PC-9 (cell line): ENCODE results near the gene ITGA8. TPM values are rescaled to one million over a fixed set of nuclear protein-coding genes. Genes with fewer than 3 reads are reported as not detected.

Experiments used
- BruUV-seq: library from RNA; stranded (reverse); fragments of 400-500 nt; replicated peaks from 2 replicates; lab custom pipeline; 2021; lab: Mats Ljungman, UMichigan
- CTCF ChIA-PET: fragments of 300-600 bp; sonication (Branson Sonifier 250); formaldehyde crosslinking; loops from one replicate; lab custom pipeline; 2022; ENCODE audit warnings: antibody characterized with exemption; lab: Charles Lee
- POLR2A ChIA-PET: fragments of 300-600 bp; sonication (Branson Sonifier 250); formaldehyde crosslinking; loops from one replicate; lab custom pipeline; 2022; ENCODE audit warnings: antibody characterized with exemption; ENCODE audit not compliant: unreplicated experiment; lab: Charles Lee
- DNase-seq, 2 experiments: peaks; one replicate each; pipeline versions ENCODE4 v3.0.0 to v3.0.0-alpha.2; 2015 to 2022; ENCODE audit warnings: mixed read lengths in 1 of 2
- H2AFZ ChIP-seq: fragments of 200-600 bp; sonication (generic); 2 replicates; pipeline ENCODE4 v1.8.1; 2017; ENCODE audit warnings: antibody characterized with exemption
- H3F3A ChIP-seq: fragments of 200-600 bp; sonication (generic); 2 replicates; pipeline ENCODE4 v1.8.1; 2017; ENCODE audit warnings: antibody characterized with exemption, mild to moderate bottlenecking, low read depth; ENCODE audit not compliant: insufficient read depth
- H3K27ac ChIP-seq: fragments of 200-600 bp; sonication (generic); 2 replicates; pipeline ENCODE4 v1.6.1; 2016; ENCODE audit warnings: mixed run types
- H3K27me3 ChIP-seq: fragments of 200-600 bp; sonication (generic); 2 replicates; pipeline ENCODE4 v1.6.1; 2016; ENCODE audit warnings: low read depth, mixed run types; ENCODE audit not compliant: insufficient read depth
- H3K36me3 ChIP-seq: fragments of 200-600 bp; sonication (generic); 2 replicates; pipeline ENCODE4 v1.6.1; 2016; ENCODE audit warnings: low read depth, mixed run types
- H3K4me1 ChIP-seq: fragments of 200-600 bp; sonication (generic); replicated peaks from 2 replicates; pipeline ENCODE4 v1.6.1; 2016; ENCODE audit warnings: mixed run types; ENCODE audit not compliant: insufficient read depth
- H3K4me2 ChIP-seq: fragments of 200-600 bp; sonication (generic); 2 replicates; pipeline ENCODE4 v1.6.1; 2017; ENCODE audit warnings: mixed run types
- H3K4me3 ChIP-seq: fragments of 200-600 bp; sonication (generic); 2 replicates; pipeline ENCODE4 v1.6.1; 2016; ENCODE audit warnings: mixed run types
- H3K79me2 ChIP-seq: fragments of 200-600 bp; sonication (generic); 2 replicates; pipeline ENCODE4 v1.6.1; 2017; ENCODE audit warnings: low read depth, mixed run types
- H3K9me2 ChIP-seq: fragments of 200-600 bp; sonication (generic); 2 replicates; pipeline ENCODE4 v1.8.1; 2017; ENCODE audit warnings: mild to moderate bottlenecking; ENCODE audit not compliant: insufficient read depth
- H3K9me3 ChIP-seq: fragments of 200-600 bp; sonication (generic); 2 replicates; pipeline ENCODE4 v1.8.1; 2016; ENCODE audit warnings: low read depth; ENCODE audit not compliant: insufficient read depth
- H4K20me1 ChIP-seq: fragments of 200-600 bp; sonication (generic); 2 replicates; pipeline ENCODE4 v1.8.1; 2017; ENCODE audit not compliant: insufficient read depth
- CTCF ChIP-seq: fragments of 200-600 bp; sonication (generic); conservative IDR thresholded peaks from 2 replicates; pipeline ENCODE4 v1.6.1; 2017; ENCODE audit warnings: mixed run types, antibody characterized with exemption, mild to moderate bottlenecking, moderate library complexity
- EZH2 ChIP-seq: fragments of 200-600 bp; sonication (generic); IDR thresholded peaks from 2 replicates; pipeline ENCODE4 v1.8.0; 2017; ENCODE audit warnings: antibody characterized with exemption, low read depth
- intact Hi-C: fragments of 100-400 bp; cut with micrococcal nuclease; formaldehyde crosslinking; loops from one replicate; pipeline ENCODE4 v1.10.0; 2022; ENCODE audit not compliant: unreplicated experiment
- total RNA-seq: library from RNA; stranded (reverse); gene quantifications from 2 replicates; pipeline ENCODE4 v1.2.3, GENCODE V29; 2021

The ITGA8 gene
- total RNA-seq, 1 experiment from 2014 or later = not detected

- no peaks in the 10 kb centered on the region for H3K9me3 ChIP-seq
- DNase-seq = no peak
- ChIA-PET CTCF (no interaction called here), POLR2A (no interaction called here)
- H2AFZ ChIP-seq = no peak overlapping the region
- H4K20me1 ChIP-seq = no peaks in the 10 kb centered on the region
- H3K9me2 ChIP-seq = no peaks in the 10 kb centered on the region
- no peak overlapping the region for H3K27ac ChIP-seq
- no peaks in the 10 kb centered on the region for H3K4me1 ChIP-seq
- no TSS peak for BruUV-seq
- H3K79me2 ChIP-seq = no peaks in the 10 kb centered on the region
- H3K4me2 ChIP-seq = no peak overlapping the region
- no peak for TF ChIP-seq CTCF
- H3K4me3 ChIP-seq = no peak overlapping the region
- no peaks in the 10 kb centered on the region for H3F3A ChIP-seq
- H3K27me3 ChIP-seq = 0 out of 2 replicates have a peak, but pooled peaks cover 4% of the 10 kb centered on the region
- intact Hi-C loops = no loop called here
- H3K36me3 ChIP-seq = no peaks in the 10 kb centered on the region
Observed at GRCh38 chr10:15627617-15628196, 92.0 kb downstream of the ITGA8 start.

GRCh38 chr10:15626937-15627336 is 92.8 kb downstream of the ITGA8 start:
- BruUV-seq = no TSS peak
- CTCF ChIA-PET = no interaction called here

GRCh38 chr10:15625261-15625660 is 94.5 kb downstream of the ITGA8 start:
- no peaks in the 10 kb centered on the region for H3F3A ChIP-seq
- no peak overlapping the region for H3K27ac ChIP-seq
- no peak for DNase-seq
- no peaks in the 10 kb centered on the region for H3K79me2 ChIP-seq
- no peaks in the 10 kb centered on the region for H3K36me3 ChIP-seq
- H3K4me2 ChIP-seq = no peak overlapping the region
- CTCF ChIA-PET = no interaction called here
- BruUV-seq = no TSS peak
- POLR2A ChIA-PET = no interaction called here
- H2AFZ ChIP-seq = no peak overlapping the region
- no peaks in the 10 kb centered on the region for H3K9me3 ChIP-seq
- TF ChIP-seq EZH2 = no peak
- no peak for TF ChIP-seq CTCF
- H4K20me1 ChIP-seq = no peaks in the 10 kb centered on the region
- intact Hi-C loops = no loop called here
- H3K9me2 ChIP-seq = no peaks in the 10 kb centered on the region
- H3K27me3 ChIP-seq = 0 out of 2 replicates have a peak, but pooled peaks cover 4% of the 10 kb centered on the region
- no peak overlapping the region for H3K4me3 ChIP-seq
- H3K4me1 ChIP-seq = no peaks in the 10 kb centered on the region

More at GRCh38 chr10:15626937-15627336, 92.8 kb downstream of the ITGA8 start:
- no peak overlapping the region for H3K4me2 ChIP-seq
- no peaks in the 10 kb centered on the region for H3F3A ChIP-seq
- H3K27me3 ChIP-seq = 0 out of 2 replicates have a peak, but pooled peaks cover 4% of the 10 kb centered on the region
- no peaks in the 10 kb centered on the region for H3K36me3 ChIP-seq
- no peaks in the 10 kb centered on the region for H3K4me1 ChIP-seq
- no peak for DNase-seq
- H4K20me1 ChIP-seq = no peaks in the 10 kb centered on the region
- H3K27ac ChIP-seq = no peak overlapping the region
- H3K4me3 ChIP-seq = no peak overlapping the region
- POLR2A ChIA-PET = no interaction called here
- no peaks in the 10 kb centered on the region for H3K9me2 ChIP-seq
- intact Hi-C loops = no loop called here
- no peak for TF ChIP-seq EZH2
- no peak for TF ChIP-seq CTCF
- no peak overlapping the region for H2AFZ ChIP-seq
- no peaks in the 10 kb centered on the region for H3K9me3 ChIP-seq
- no peaks in the 10 kb centered on the region for H3K79me2 ChIP-seq
